Activated T-cell treated with anti-CD3 and anti-CD28 coated beads, Interleukin-2, amount 50 U/mL, for 24 hours (primary cell): ENCODE data around the gene SULT2B1.
"Not testable (repeated sequence)": the region's sequence is repeated elsewhere in the genome, so short reads cannot be mapped to it uniquely, and the experiment has no call there.

ENCODE experiments used
- DNase-seq: peaks from one replicate; pipeline ENCODE4 v3.0.0-alpha.2; 2020
- H3K27ac Mint-ChIP-seq: 2 replicates; pipeline ENCODE4 v1.8.0; 2020; ENCODE audit warnings: mild to moderate bottlenecking, mixed read lengths
- H3K27me3 Mint-ChIP-seq: 2 replicates; pipeline ENCODE4 v1.8.0; 2020; ENCODE audit warnings: mixed read lengths
- H3K36me3 Mint-ChIP-seq: 2 replicates; pipeline ENCODE4 v1.8.0; 2020; ENCODE audit warnings: low read depth, mixed read lengths
- H3K4me1 Mint-ChIP-seq: 2 replicates; pipeline ENCODE4 v1.8.0; 2020; ENCODE audit warnings: low read depth, mixed read lengths
- H3K4me3 Mint-ChIP-seq: 2 replicates; pipeline ENCODE4 v1.8.0; 2020; ENCODE audit warnings: mild to moderate bottlenecking, moderate library complexity, mixed read lengths
- H3K9me3 Mint-ChIP-seq: 2 replicates; pipeline ENCODE4 v1.8.0; 2020; ENCODE audit warnings: mixed read lengths

SULT2B1 gene

GRCh38 chr19:48514123-48514458 lies 37.9 kb upstream of the SULT2B1 start:
- no peak overlapping the region for H3K4me3 Mint-ChIP-seq
- H3K27ac Mint-ChIP-seq, result no peak overlapping the region
- no peaks in the 10 kb centered on the region for H3K27me3 Mint-ChIP-seq
- no peaks in the 10 kb centered on the region for H3K36me3 Mint-ChIP-seq
- DNase-seq, result no peak
- no peaks in the 10 kb centered on the region for H3K9me3 Mint-ChIP-seq
- H3K4me1 Mint-ChIP-seq, result peaks cover 18% of the 10 kb centered on the region

- Mint-ChIP-seq H3K4me3 (no peak overlapping the region), H3K4me1 (peaks cover 6% of the 10 kb centered on the region), H3K27ac (no peak overlapping the region), H3K36me3 (no peaks in the 10 kb centered on the region), H3K27me3 (no peaks in the 10 kb centered on the region), H3K9me3 (no peaks in the 10 kb centered on the region)
- DNase-seq, result no peak
Measured at GRCh38 chr19:48516536-48516935, 35.4 kb upstream of the SULT2B1 start.

GRCh38 chr19:48518207-48518606 lies 33.8 kb upstream of the SULT2B1 start:
- no peaks in the 10 kb centered on the region for H3K9me3 Mint-ChIP-seq
- H3K27ac Mint-ChIP-seq, result no peak overlapping the region
- no peaks in the 10 kb centered on the region for H3K36me3 Mint-ChIP-seq
- no peak for DNase-seq
- H3K4me3 Mint-ChIP-seq, result no peak overlapping the region
- peaks cover 6% of the 10 kb centered on the region for H3K4me1 Mint-ChIP-seq
- H3K27me3 Mint-ChIP-seq, result no peaks in the 10 kb centered on the region

- not testable (repeated sequence) for H3K4me3 Mint-ChIP-seq
Measured at GRCh38 chr19:48519426-48519825, 32.5 kb upstream of the SULT2B1 start.

GRCh38 chr19:48520134-48520533 lies 31.8 kb upstream of the SULT2B1 start:
- no peak for DNase-seq
- H3K36me3 Mint-ChIP-seq, result no peaks in the 10 kb centered on the region
- H3K27me3 Mint-ChIP-seq, result peaks cover 4% of the 10 kb centered on the region
- H3K4me1 Mint-ChIP-seq, result no peaks in the 10 kb centered on the region
- H3K27ac Mint-ChIP-seq, result no peak overlapping the region
- H3K9me3 Mint-ChIP-seq, result no peaks in the 10 kb centered on the region
- no peak overlapping the region for H3K4me3 Mint-ChIP-seq

More at GRCh38 chr19:48519426-48519825, 32.5 kb upstream of the SULT2B1 start:
- H3K27me3 Mint-ChIP-seq, H3K36me3 Mint-ChIP-seq, H3K4me1 Mint-ChIP-seq, H3K27ac Mint-ChIP-seq, DNase-seq, H3K9me3 Mint-ChIP-seq: not testable (repeated sequence)

- peaks cover 2% of the 10 kb centered on the region for H3K36me3 Mint-ChIP-seq
- DNase-seq, result no peak
- no peaks in the 10 kb centered on the region for H3K4me1 Mint-ChIP-seq
- peaks cover 19% of the 10 kb centered on the region for H3K9me3 Mint-ChIP-seq
- H3K4me3 Mint-ChIP-seq, result no peak overlapping the region
- H3K27me3 Mint-ChIP-seq, result peaks cover 7% of the 10 kb centered on the region
- H3K27ac Mint-ChIP-seq, result no peak overlapping the region
Measured at GRCh38 chr19:48524221-48524620, 27.8 kb upstream of the SULT2B1 start.

- no peak for DNase-seq
- Mint-ChIP-seq H3K27ac (no peak overlapping the region), H3K4me1 (no peaks in the 10 kb centered on the region), H3K27me3 (peaks cover 9% of the 10 kb centered on the region), H3K9me3 (peaks cover 21% of the 10 kb centered on the region), H3K36me3 (peaks cover 2% of the 10 kb centered on the region), H3K4me3 (no peak overlapping the region)
Measured at GRCh38 chr19:48524732-48525131, 27.2 kb upstream of the SULT2B1 start.

GRCh38 chr19:48529156-48529555 lies 22.8 kb upstream of the SULT2B1 start:
- Mint-ChIP-seq H3K27me3 (peaks cover 9% of the 10 kb centered on the region), H3K4me1 (no peaks in the 10 kb centered on the region), H3K4me3 (no peak overlapping the region), H3K9me3 (peaks cover 21% of the 10 kb centered on the region), H3K36me3 (peaks cover 2% of the 10 kb centered on the region), H3K27ac (no peak overlapping the region)
- DNase-seq, result no peak

GRCh38 chr19:48530066-48530720 lies 21.8 kb upstream of the SULT2B1 start:
- DNase-seq, result no peak
- H3K36me3 Mint-ChIP-seq, result peaks cover 2% of the 10 kb centered on the region
- peaks cover 21% of the 10 kb centered on the region for H3K9me3 Mint-ChIP-seq
- H3K27ac Mint-ChIP-seq, result no peak overlapping the region
- H3K4me3 Mint-ChIP-seq, result no peak overlapping the region
- H3K27me3 Mint-ChIP-seq, result peaks cover 4% of the 10 kb centered on the region
- no peaks in the 10 kb centered on the region for H3K4me1 Mint-ChIP-seq

GRCh38 chr19:48530770-48531169 lies 21.2 kb upstream of the SULT2B1 start:
- Mint-ChIP-seq H3K27me3 (peaks cover 4% of the 10 kb centered on the region), H3K4me1 (no peaks in the 10 kb centered on the region), H3K27ac (no peak overlapping the region), H3K9me3 (peaks cover 21% of the 10 kb centered on the region), H3K36me3 (peaks cover 2% of the 10 kb centered on the region), H3K4me3 (no peak overlapping the region)
- DNase-seq, result no peak

GRCh38 chr19:48533770-48534169 lies 18.2 kb upstream of the SULT2B1 start:
- Mint-ChIP-seq H3K36me3 (no peaks in the 10 kb centered on the region), H3K4me1 (no peaks in the 10 kb centered on the region), H3K9me3 (peaks cover 5% of the 10 kb centered on the region), H3K27ac (no peak overlapping the region), H3K27me3 (peaks cover 4% of the 10 kb centered on the region), H3K4me3 (no peak overlapping the region)
- no peak for DNase-seq

- no peaks in the 10 kb centered on the region for H3K36me3 Mint-ChIP-seq
- H3K9me3 Mint-ChIP-seq, result no peaks in the 10 kb centered on the region
- no peak for DNase-seq
- H3K27ac Mint-ChIP-seq, result no peak overlapping the region
- no peaks in the 10 kb centered on the region for H3K27me3 Mint-ChIP-seq
- H3K4me3 Mint-ChIP-seq, result no peak overlapping the region
- H3K4me1 Mint-ChIP-seq, result no peaks in the 10 kb centered on the region
Measured at GRCh38 chr19:48537541-48537940, 14.4 kb upstream of the SULT2B1 start.

GRCh38 chr19:48538057-48538456 lies 13.9 kb upstream of the SULT2B1 start:
- H3K9me3 Mint-ChIP-seq, H3K27me3 Mint-ChIP-seq, H3K4me3 Mint-ChIP-seq, H3K27ac Mint-ChIP-seq, DNase-seq, H3K4me1 Mint-ChIP-seq, H3K36me3 Mint-ChIP-seq: not testable (repeated sequence)

GRCh38 chr19:48539503-48540096 lies 12.4 kb upstream of the SULT2B1 start:
- Mint-ChIP-seq H3K36me3 (no peaks in the 10 kb centered on the region), H3K4me1 (no peaks in the 10 kb centered on the region), H3K9me3 (no peaks in the 10 kb centered on the region), H3K4me3 (no peak overlapping the region), H3K27ac (no peak overlapping the region), H3K27me3 (no peaks in the 10 kb centered on the region)
- DNase-seq, result no peak

GRCh38 chr19:48540110-48540509 lies 11.9 kb upstream of the SULT2B1 start:
- H3K4me3 Mint-ChIP-seq, result no peak overlapping the region
- H3K9me3 Mint-ChIP-seq, result no peaks in the 10 kb centered on the region

GRCh38 chr19:48541813-48542212 lies 10.2 kb upstream of the SULT2B1 start:
- no peak overlapping the region for H3K27ac Mint-ChIP-seq
- H3K27me3 Mint-ChIP-seq, result no peaks in the 10 kb centered on the region
- no peak for DNase-seq
- no peak overlapping the region for H3K4me3 Mint-ChIP-seq
- no peaks in the 10 kb centered on the region for H3K4me1 Mint-ChIP-seq
- H3K36me3 Mint-ChIP-seq, result no peaks in the 10 kb centered on the region
- no peaks in the 10 kb centered on the region for H3K9me3 Mint-ChIP-seq

More at GRCh38 chr19:48540110-48540509, 11.9 kb upstream of the SULT2B1 start:
- H3K36me3 Mint-ChIP-seq, result no peaks in the 10 kb centered on the region
- H3K27me3 Mint-ChIP-seq, result no peaks in the 10 kb centered on the region
- no peak overlapping the region for H3K27ac Mint-ChIP-seq
- no peaks in the 10 kb centered on the region for H3K4me1 Mint-ChIP-seq
- DNase-seq, result no peak
